ENCODE measurements around the gene ANKRD13C. TPM values are rescaled to one million over a fixed set of nuclear protein-coding genes. Genes with fewer than 3 reads are reported as not detected.

Gene ANKRD13C
- total RNA-seq, 1 experiment from 2014 or later = 14.4 TPM

DNA sequence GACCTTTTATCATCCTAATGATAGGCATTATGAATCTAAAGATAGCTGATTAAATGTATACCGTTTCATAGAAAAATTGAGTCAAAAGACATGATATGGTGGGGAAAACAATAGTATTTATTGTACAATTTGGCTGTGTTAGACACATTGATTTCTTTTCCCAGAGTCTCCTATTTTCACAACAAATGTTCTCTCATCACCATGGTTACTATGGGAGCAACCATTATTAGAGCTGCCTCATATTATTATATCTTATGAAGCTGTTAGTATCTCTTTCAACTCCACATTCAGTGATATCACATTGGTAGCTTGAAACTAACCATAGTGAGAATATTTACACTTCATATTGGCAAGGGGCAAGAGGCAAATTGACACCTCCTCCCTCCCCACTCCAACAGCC lies 45.8 kb upstream of the ANKRD13C start:
- H3K9me3 Mint-ChIP-seq (ENCODE audit: unreplicated experiment) = no peaks in the 10 kb centered on the region
- no peaks in the 10 kb centered on the region for H3K27me3 ChIP-seq (replicated peaks; ENCODE audit: control insufficient read depth, insufficient read depth, low read length)
- no peak for TF ChIP-seq CTCF (IDR thresholded peaks at IDR 0.05; ENCODE audit: insufficient read depth in 1 of 2, low read depth in 1 of 2, low read length in 1 of 2, severe bottlenecking in 1 of 2, unreplicated experiment in 1 of 2)
- no peak overlapping the region for H3K4me3 ChIP-seq (ENCODE audit: low read depth, low read length)
- BruUV-seq (replicated peaks) = no TSS peak
- H3K4me1 ChIP-seq = no peaks in the 10 kb centered on the region
- CTCF ChIA-PET = no interaction called here
- H3K27me3 Mint-ChIP-seq (ENCODE audit: insufficient read depth, unreplicated experiment) = peaks cover 6% of the 10 kb centered on the region
- no peaks in the 10 kb centered on the region for H3K4me1 Mint-ChIP-seq (ENCODE audit: low read depth, unreplicated experiment)
- no peaks in the 10 kb centered on the region for H3K9me3 ChIP-seq
- H3K36me3 Mint-ChIP-seq (ENCODE audit: insufficient read depth, unreplicated experiment) = no peaks in the 10 kb centered on the region
- POLR2A ChIA-PET = no interaction called here
- no peak for DNase-seq
- no peak overlapping the region for H3K27ac Mint-ChIP-seq (ENCODE audit: unreplicated experiment)
- no peak overlapping the region for H3K4me3 Mint-ChIP-seq (ENCODE audit: unreplicated experiment)
- no peaks in the 10 kb centered on the region for H3K36me3 ChIP-seq (ENCODE audit: control insufficient read depth, insufficient read depth, low read length)
- intact Hi-C loops (cut with micrococcal nuclease; ENCODE audit: unreplicated experiment) = no loop called here

DNA sequence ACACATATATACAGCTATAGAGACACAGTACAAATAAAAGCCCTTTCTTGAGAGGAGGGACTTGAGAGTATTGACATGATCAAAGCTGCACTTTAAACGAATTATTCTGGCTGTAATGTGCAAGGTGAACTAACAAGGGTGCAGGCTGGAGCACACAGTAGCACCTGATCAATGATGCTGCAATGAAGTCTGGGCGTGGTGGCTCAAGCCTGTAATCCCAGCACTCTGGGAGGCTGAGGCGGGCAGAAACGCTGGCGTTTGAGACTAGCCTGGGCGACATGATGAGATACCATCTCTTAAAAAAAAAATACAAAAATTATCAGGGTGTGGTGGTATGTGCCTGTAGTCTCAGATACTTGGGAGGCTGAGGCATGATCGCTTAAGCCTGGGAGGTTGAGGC lies 42.5 kb upstream of the ANKRD13C start:
- no peaks in the 10 kb centered on the region for H3K36me3 ChIP-seq (ENCODE audit: control insufficient read depth, insufficient read depth, low read length)
- no peaks in the 10 kb centered on the region for H3K27me3 ChIP-seq (replicated peaks; ENCODE audit: control insufficient read depth, insufficient read depth, low read length)
- Mint-ChIP-seq H3K4me1 (ENCODE audit: low read depth, unreplicated experiment) (no peaks in the 10 kb centered on the region), H3K27me3 (ENCODE audit: insufficient read depth, unreplicated experiment) (peaks cover 6% of the 10 kb centered on the region), H3K4me3 (ENCODE audit: unreplicated experiment) (no peak overlapping the region), H3K36me3 (ENCODE audit: insufficient read depth, unreplicated experiment) (no peaks in the 10 kb centered on the region), H3K27ac (ENCODE audit: unreplicated experiment) (no peak overlapping the region), H3K9me3 (ENCODE audit: unreplicated experiment) (no peaks in the 10 kb centered on the region)
- intact Hi-C loops (cut with micrococcal nuclease; ENCODE audit: unreplicated experiment) = no loop called here
- no peak for TF ChIP-seq CTCF (IDR thresholded peaks at IDR 0.05; ENCODE audit: insufficient read depth in 1 of 2, low read depth in 1 of 2, low read length in 1 of 2, severe bottlenecking in 1 of 2, unreplicated experiment in 1 of 2)
- ChIA-PET POLR2A (no interaction called here), CTCF (no interaction called here)
- no peaks in the 10 kb centered on the region for H3K9me3 ChIP-seq
- H3K4me3 ChIP-seq (ENCODE audit: low read depth, low read length) = no peak overlapping the region
- no peak for DNase-seq
- H3K4me1 ChIP-seq = no peaks in the 10 kb centered on the region
- no TSS peak for BruUV-seq (replicated peaks)

- Histone ChIP-seq H3K4me1 (no peaks in the 10 kb centered on the region), H3K36me3 (ENCODE audit: control insufficient read depth, insufficient read depth, low read length) (no peaks in the 10 kb centered on the region), H3K27me3 (replicated peaks; ENCODE audit: control insufficient read depth, insufficient read depth, low read length) (no peaks in the 10 kb centered on the region), H3K4me3 (ENCODE audit: low read depth, low read length) (no peak overlapping the region), H3K9me3 (no peaks in the 10 kb centered on the region)
- H3K36me3 Mint-ChIP-seq (ENCODE audit: insufficient read depth, unreplicated experiment) = no peaks in the 10 kb centered on the region
- H3K4me1 Mint-ChIP-seq (ENCODE audit: low read depth, unreplicated experiment) = no peaks in the 10 kb centered on the region
- no peak overlapping the region for H3K27ac Mint-ChIP-seq (ENCODE audit: unreplicated experiment)
- peaks cover 6% of the 10 kb centered on the region for H3K27me3 Mint-ChIP-seq (ENCODE audit: insufficient read depth, unreplicated experiment)
- no peak for DNase-seq
- ChIA-PET CTCF (no interaction called here), POLR2A (no interaction called here)
- H3K9me3 Mint-ChIP-seq (ENCODE audit: unreplicated experiment) = no peaks in the 10 kb centered on the region
- no TSS peak for BruUV-seq (replicated peaks)
- intact Hi-C loops (cut with micrococcal nuclease; ENCODE audit: unreplicated experiment) = no loop called here
- no peak overlapping the region for H3K4me3 Mint-ChIP-seq (ENCODE audit: unreplicated experiment)
- TF ChIP-seq CTCF (IDR thresholded peaks at IDR 0.05; ENCODE audit: insufficient read depth in 1 of 2, low read depth in 1 of 2, low read length in 1 of 2, severe bottlenecking in 1 of 2, unreplicated experiment in 1 of 2) = no peak
Measured at GRCh38 chr1:70396607-70397006, 42.1 kb upstream of the ANKRD13C start.

All from Caco-2 (cell line).